ENCODE results near the gene CDC37. TPM values are rescaled to one million over a fixed set of nuclear protein-coding genes. Genes with fewer than 3 reads are reported as not detected.
A peak's percentile ranks its signal among the peaks of the same experiment; 100 is the strongest.

CDC37 gene
- total and polyA plus RNA-seq, 5 donors from 2014 or later, result 53.4 to 229 (median 64.6) TPM

GRCh38 chr19:10432736-10433130, 29.4 kb upstream of the CDC37 start:
- H3K27me3 ChIP-seq (ENCODE audit: control insufficient read depth, insufficient read depth, low read length), result peaks cover 4% of the 10 kb centered on the region
- peaks cover 49% of the 10 kb centered on the region for H3K4me1 ChIP-seq (ENCODE audit: control insufficient read depth, insufficient read depth, low read length, poor library complexity, severe bottlenecking)
- no peak for DNase-seq
- H3K36me3 ChIP-seq (ENCODE audit: control insufficient read depth, insufficient read depth, low read length), result no peaks in the 10 kb centered on the region
- H3K9me3 ChIP-seq (ENCODE audit: control insufficient read depth in 2 of 2, low read length in 2 of 2), result no peaks in the 10 kb centered on the region
- Mint-ChIP-seq H3K27me3 (peaks cover 35% of the 10 kb centered on the region), H3K9me3 (peaks cover 0 to 4% (median 2%) of the 10 kb centered on the region in 7 donors), H3K4me3 (peak overlapping the region; percentile 69 to 76 (median 74)), H3K4me1 (peaks cover 8 to 67% (median 32%) of the 10 kb centered on the region in 4 donors), H3K36me3 (no peaks in the 10 kb centered on the region), H3K27ac (peak overlapping the region in 2 of 3 donors; percentile 72 to 77)
- H3K27ac ChIP-seq (ENCODE audit: insufficient read depth, low read length, poor library complexity, severe bottlenecking), result peak overlapping the region; percentile 83
- no peak for ATAC-seq (ENCODE audit: low read depth in 2 of 2)
- H3K4me3 ChIP-seq (ENCODE audit: low read depth, low read length), result no peak overlapping the region

- ATAC-seq (ENCODE audit: low read depth in 2 of 2), result peak; percentile 33 to 50
- peak overlapping the region; percentile 71 to 98 (median 91) for H3K27ac Mint-ChIP-seq
Measured at GRCh38 chr19:10431943-10432735, 28.8 kb upstream of the CDC37 start.

GRCh38 chr19:10431254-10431942, 28.1 kb upstream of the CDC37 start:
- no peaks in the 10 kb centered on the region for H3K36me3 ChIP-seq (ENCODE audit: control insufficient read depth, insufficient read depth, low read length)
- Mint-ChIP-seq H3K9me3 (peaks cover 0 to 4% (median 2%) of the 10 kb centered on the region in 7 donors), H3K36me3 (no peaks in the 10 kb centered on the region), H3K4me3 (peak overlapping the region; percentile 82 to 94 (median 90)), H3K4me1 (peaks cover 8 to 76% (median 39%) of the 10 kb centered on the region in 4 donors), H3K27ac (peak overlapping the region; percentile 91 to 98 (median 98)), H3K27me3 (peaks cover 38% of the 10 kb centered on the region)
- H3K4me3 ChIP-seq (ENCODE audit: low read depth, low read length), result peak overlapping the region; percentile 50
- no peak for ATAC-seq (ENCODE audit: low read depth in 2 of 2)
- H3K9me3 ChIP-seq (ENCODE audit: control insufficient read depth in 2 of 2, low read length in 2 of 2), result no peaks in the 10 kb centered on the region
- DNase-seq, result peak in 2 of 3 donors; percentile 29 to 56
- H3K27me3 ChIP-seq (ENCODE audit: control insufficient read depth, insufficient read depth, low read length), result peaks cover 4% of the 10 kb centered on the region
- peaks cover 56% of the 10 kb centered on the region for H3K4me1 ChIP-seq (ENCODE audit: control insufficient read depth, insufficient read depth, low read length, poor library complexity, severe bottlenecking)
- peak overlapping the region; percentile 83 for H3K27ac ChIP-seq (ENCODE audit: insufficient read depth, low read length, poor library complexity, severe bottlenecking)

More at GRCh38 chr19:10431943-10432735, 28.8 kb upstream of the CDC37 start:
- H3K27me3 Mint-ChIP-seq, result peaks cover 39% of the 10 kb centered on the region
- H3K4me1 Mint-ChIP-seq, result peaks cover 8 to 73% (median 37%) of the 10 kb centered on the region in 4 donors
- peak overlapping the region; percentile 82 to 94 (median 90) for H3K4me3 Mint-ChIP-seq
- H3K9me3 ChIP-seq (ENCODE audit: control insufficient read depth in 2 of 2, low read length in 2 of 2), result no peaks in the 10 kb centered on the region
- peaks cover 4% of the 10 kb centered on the region for H3K27me3 ChIP-seq (ENCODE audit: control insufficient read depth, insufficient read depth, low read length)
- H3K27ac ChIP-seq (ENCODE audit: insufficient read depth, low read length, poor library complexity, severe bottlenecking), result peak overlapping the region; percentile 83
- no peak overlapping the region for H3K4me3 ChIP-seq (ENCODE audit: low read depth, low read length)
- DNase-seq, result peak; percentile 63 to 77 (median 70)
- H3K9me3 Mint-ChIP-seq, result peaks cover 0 to 4% (median 2%) of the 10 kb centered on the region in 7 donors
- H3K36me3 ChIP-seq (ENCODE audit: control insufficient read depth, insufficient read depth, low read length), result no peaks in the 10 kb centered on the region
- H3K36me3 Mint-ChIP-seq, result no peaks in the 10 kb centered on the region
- H3K4me1 ChIP-seq (ENCODE audit: control insufficient read depth, insufficient read depth, low read length, poor library complexity, severe bottlenecking), result peaks cover 55% of the 10 kb centered on the region

DNA sequence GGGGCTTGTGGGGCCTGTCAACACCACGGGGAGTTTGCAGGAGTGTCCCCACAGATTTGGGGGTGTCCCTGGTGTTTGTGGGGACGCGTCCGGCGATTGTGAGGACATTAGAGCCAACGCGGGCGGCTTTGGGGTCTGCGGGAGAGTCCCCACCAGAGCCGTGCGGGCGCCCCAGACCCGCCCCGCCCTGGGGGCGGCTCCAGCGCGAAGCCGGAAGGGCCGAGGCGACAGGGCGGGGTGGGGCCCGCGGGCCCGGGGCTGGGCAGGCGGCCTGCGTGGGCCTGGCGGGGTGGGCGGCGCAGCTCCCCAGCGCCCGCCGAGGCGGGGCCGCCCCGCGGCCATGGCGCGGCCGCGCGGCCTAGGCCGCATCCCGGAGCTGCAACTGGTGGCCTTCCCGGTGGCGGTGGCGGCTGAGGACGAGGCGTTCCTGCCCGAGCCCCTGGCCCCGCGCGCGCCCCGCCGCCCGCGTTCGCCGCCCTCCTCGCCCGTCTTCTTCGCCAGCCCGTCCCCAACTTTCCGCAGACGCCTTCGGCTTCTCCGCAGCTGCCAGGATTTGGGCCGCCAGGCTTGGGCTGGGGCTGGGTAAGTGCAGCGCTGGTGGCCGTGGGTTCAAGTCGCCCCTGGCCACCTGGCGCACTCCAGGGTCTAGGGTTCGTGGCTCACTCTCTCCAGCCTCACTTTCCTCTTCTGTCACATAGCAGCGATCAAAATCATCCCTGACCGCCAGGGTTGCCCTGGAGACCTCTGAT, 27.3 kb upstream of the CDC37 start:
- H3K4me1 ChIP-seq (ENCODE audit: control insufficient read depth, insufficient read depth, low read length, poor library complexity, severe bottlenecking), result peaks cover 60% of the 10 kb centered on the region

GRCh38 chr19:10428996-10429381, 25.6 kb upstream of the CDC37 start:
- Mint-ChIP-seq H3K4me1 (peaks cover 13 to 79% (median 41%) of the 10 kb centered on the region in 4 donors), H3K4me3 (peak overlapping the region in 2 of 4 donors; percentile 83 to 90), H3K9me3 (peaks cover 0 to 4% (median 2%) of the 10 kb centered on the region in 7 donors), H3K27ac (peak overlapping the region; percentile 91 to 97 (median 94)), H3K36me3 (no peaks in the 10 kb centered on the region), H3K27me3 (peaks cover 42% of the 10 kb centered on the region)
- no peak for ATAC-seq (ENCODE audit: low read depth in 2 of 2)
- DNase-seq, result no peak
- Histone ChIP-seq H3K27ac (ENCODE audit: insufficient read depth, low read length, poor library complexity, severe bottlenecking) (peak overlapping the region; percentile 92), H3K4me3 (ENCODE audit: low read depth, low read length) (no peak overlapping the region), H3K27me3 (ENCODE audit: control insufficient read depth, insufficient read depth, low read length) (peaks cover 4% of the 10 kb centered on the region), H3K36me3 (ENCODE audit: control insufficient read depth, insufficient read depth, low read length) (no peaks in the 10 kb centered on the region), H3K4me1 (ENCODE audit: control insufficient read depth, insufficient read depth, low read length, poor library complexity, severe bottlenecking) (peaks cover 77% of the 10 kb centered on the region), H3K9me3 (ENCODE audit: control insufficient read depth in 2 of 2, low read length in 2 of 2) (no peaks in the 10 kb centered on the region)

More for the DNA sequence above, 27.3 kb upstream of the CDC37 start:
- Mint-ChIP-seq H3K27ac (peak overlapping the region; percentile 94 to 98 (median 98)), H3K9me3 (peaks cover 0 to 4% (median 2%) of the 10 kb centered on the region in 7 donors), H3K36me3 (no peaks in the 10 kb centered on the region), H3K4me1 (peaks cover 8 to 73% (median 37%) of the 10 kb centered on the region in 4 donors), H3K4me3 (peak overlapping the region; percentile 86 to 94 (median 92)), H3K27me3 (peaks cover 35% of the 10 kb centered on the region)
- Histone ChIP-seq H3K36me3 (ENCODE audit: control insufficient read depth, insufficient read depth, low read length) (no peaks in the 10 kb centered on the region), H3K27ac (ENCODE audit: insufficient read depth, low read length, poor library complexity, severe bottlenecking) (peak overlapping the region; percentile 83), H3K4me3 (ENCODE audit: low read depth, low read length) (peak overlapping the region; percentile 50), H3K9me3 (ENCODE audit: control insufficient read depth in 2 of 2, low read length in 2 of 2) (no peaks in the 10 kb centered on the region), H3K27me3 (ENCODE audit: control insufficient read depth, insufficient read depth, low read length) (peaks cover 4% of the 10 kb centered on the region)
- DNase-seq (no peak), ATAC-seq (ENCODE audit: low read depth in 2 of 2) (no peak)

DNA sequence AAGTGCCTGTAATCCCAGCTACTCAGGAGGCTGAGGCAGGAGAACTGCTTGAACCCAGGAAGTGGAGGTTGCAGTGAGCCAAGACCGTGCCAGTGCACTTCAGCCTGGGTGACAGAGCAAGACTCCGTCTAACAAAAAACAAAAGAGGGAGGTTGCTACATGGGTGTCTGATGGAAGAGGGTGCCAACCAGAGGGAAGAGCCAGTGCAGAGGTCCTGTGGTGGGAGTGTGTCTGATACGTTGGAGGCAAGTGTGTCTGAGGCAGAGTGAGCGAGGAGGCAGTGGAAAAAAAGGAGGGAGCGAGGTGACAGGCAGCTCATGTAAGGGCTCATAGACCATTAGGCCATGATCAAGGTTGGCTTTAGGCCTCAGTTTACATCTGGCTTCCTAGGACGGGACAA, 23.8 kb upstream of the CDC37 start:
- Histone ChIP-seq H3K9me3 (ENCODE audit: control insufficient read depth in 2 of 2, low read length in 2 of 2) (no peaks in the 10 kb centered on the region), H3K4me3 (ENCODE audit: low read depth, low read length) (no peak overlapping the region), H3K36me3 (ENCODE audit: control insufficient read depth, insufficient read depth, low read length) (no peaks in the 10 kb centered on the region), H3K27me3 (ENCODE audit: control insufficient read depth, insufficient read depth, low read length) (peaks cover 14% of the 10 kb centered on the region), H3K4me1 (ENCODE audit: control insufficient read depth, insufficient read depth, low read length, poor library complexity, severe bottlenecking) (peaks cover 74% of the 10 kb centered on the region), H3K27ac (ENCODE audit: insufficient read depth, low read length, poor library complexity, severe bottlenecking) (peak overlapping the region; percentile 92)
- no peaks in the 10 kb centered on the region for H3K36me3 Mint-ChIP-seq
- DNase-seq (no peak), ATAC-seq (ENCODE audit: low read depth in 2 of 2) (no peak)
- H3K27ac Mint-ChIP-seq, result peak overlapping the region; percentile 85 to 97 (median 94)
- peaks cover 51% of the 10 kb centered on the region for H3K27me3 Mint-ChIP-seq
- H3K4me3 Mint-ChIP-seq, result peak overlapping the region in 3 of 4 donors; percentile 29 to 90 (median 71)
- H3K9me3 Mint-ChIP-seq, result peaks cover 0 to 4% (median 2%) of the 10 kb centered on the region in 7 donors
- peaks cover 13 to 76% (median 43%) of the 10 kb centered on the region in 4 donors for H3K4me1 Mint-ChIP-seq

Measured in CD4-positive, CD25-positive, alpha-beta regulatory T cell (primary cell).